Lower leg skin (tissue), 3 donors: Measurements from ENCODE around the gene NDC80.

ENCODE experiments used
- POLR2A ChIP-seq, 2 donors: fragments of 450-650 bp; IDR thresholded peaks; one replicate each; pipeline ENCODE4 v1.6.1; 2016 to 2017; ENCODE audit warnings: antibody characterized with exemption in 2 of 2, mild to moderate bottlenecking in 1 of 2, moderate library complexity in 1 of 2
- TF ChIP-seq, protein P1 (sequence below), 3 donors: fragments of 450-650 bp; IDR thresholded peaks; one replicate each; pipeline ENCODE4 v1.5.1; 2016; ENCODE audit warnings: antibody characterized with exemption in 3 of 3, mild to moderate bottlenecking in 3 of 3, moderate library complexity in 2 of 3

DNA sequence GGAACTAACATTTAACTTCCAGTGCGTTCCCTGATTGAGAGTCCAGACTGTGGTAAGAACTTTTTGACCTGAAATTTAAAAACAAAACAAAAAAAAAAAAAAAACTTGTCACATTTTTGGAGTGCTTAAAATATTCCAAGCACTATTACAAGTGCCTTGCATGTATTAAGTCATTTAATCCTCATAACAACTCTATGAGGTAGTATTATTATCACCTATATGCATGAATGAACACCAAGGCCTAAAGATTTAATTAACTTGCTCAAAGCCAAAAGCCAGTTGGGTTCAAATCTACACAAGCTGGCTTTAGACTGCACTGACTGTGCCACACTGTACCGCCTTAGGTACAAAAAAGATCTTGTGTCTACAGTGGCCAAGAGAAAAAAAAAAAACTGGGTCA, 35.3 kb upstream of the NDC80 start:
- TF ChIP-seq, protein P1, sequence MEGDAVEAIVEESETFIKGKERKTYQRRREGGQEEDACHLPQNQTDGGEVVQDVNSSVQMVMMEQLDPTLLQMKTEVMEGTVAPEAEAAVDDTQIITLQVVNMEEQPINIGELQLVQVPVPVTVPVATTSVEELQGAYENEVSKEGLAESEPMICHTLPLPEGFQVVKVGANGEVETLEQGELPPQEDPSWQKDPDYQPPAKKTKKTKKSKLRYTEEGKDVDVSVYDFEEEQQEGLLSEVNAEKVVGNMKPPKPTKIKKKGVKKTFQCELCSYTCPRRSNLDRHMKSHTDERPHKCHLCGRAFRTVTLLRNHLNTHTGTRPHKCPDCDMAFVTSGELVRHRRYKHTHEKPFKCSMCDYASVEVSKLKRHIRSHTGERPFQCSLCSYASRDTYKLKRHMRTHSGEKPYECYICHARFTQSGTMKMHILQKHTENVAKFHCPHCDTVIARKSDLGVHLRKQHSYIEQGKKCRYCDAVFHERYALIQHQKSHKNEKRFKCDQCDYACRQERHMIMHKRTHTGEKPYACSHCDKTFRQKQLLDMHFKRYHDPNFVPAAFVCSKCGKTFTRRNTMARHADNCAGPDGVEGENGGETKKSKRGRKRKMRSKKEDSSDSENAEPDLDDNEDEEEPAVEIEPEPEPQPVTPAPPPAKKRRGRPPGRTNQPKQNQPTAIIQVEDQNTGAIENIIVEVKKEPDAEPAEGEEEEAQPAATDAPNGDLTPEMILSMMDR (IDR thresholded peaks at IDR 0.05), result no peak
- TF ChIP-seq POLR2A (IDR thresholded peaks at IDR 0.05), result no peak
